A673 (cell line): ENCODE results near the gene ARHGAP24.

Source experiments
- CTCF ChIP-seq: fragments of 300-800, 200-600 bp; sonication (generic); conservative IDR thresholded peaks from 2 replicates; pipeline ENCODE4 v1.5.1; 2017; ENCODE audit warnings: low read depth, mild to moderate bottlenecking, antibody characterized with exemption, low read length, moderate library complexity, mixed read lengths
- EZH2 ChIP-seq: fragments of 200-600 bp; sonication (generic); IDR thresholded peaks from 2 replicates; pipeline ENCODE4 v1.6.1; 2017; ENCODE audit warnings: borderline replicate concordance, low read depth, mild to moderate bottlenecking, mixed read lengths, antibody characterized with exemption, low read length; ENCODE audit not compliant: poor library complexity, severe bottlenecking

- TF ChIP-seq CTCF (no peak), EZH2 (no peak)
Observed at GRCh38 chr4:85965529-85965928, 490.6 kb downstream of the ARHGAP24 start.
